GM23248 (cell line): ENCODE results near the gene FARS2.

Source experiments
- EZH2 ChIP-seq: fragments of 200-600 bp; sonication (generic); IDR thresholded peaks from 2 replicates; pipeline ENCODE4 v1.6.1; 2018; ENCODE audit warnings: antibody characterized with exemption, mild to moderate bottlenecking; ENCODE audit not compliant: insufficient read depth, poor library complexity, severe bottlenecking
- EZH2phosphoT487 ChIP-seq: fragments of 200-600 bp; sonication (generic); IDR thresholded peaks from 2 replicates; pipeline ENCODE4 v1.6.1; 2018; ENCODE audit warnings: antibody characterized with exemption, moderate library complexity, mild to moderate bottlenecking, low read depth; ENCODE audit not compliant: insufficient read depth

GRCh38 chr6:5219011-5219691, 42.2 kb upstream of the FARS2 start:
- TF ChIP-seq EZH2 = no peak
- no peak for TF ChIP-seq EZH2phosphoT487
